ENCODE results near the gene TMEM236.
A peak's percentile ranks its signal among the peaks of the same experiment; 100 is the strongest.

TMEM236 gene

GRCh38 chr10:17833656-17834055, 81.7 kb downstream of the TMEM236 start:
- no peak for DNase-seq

DNA sequence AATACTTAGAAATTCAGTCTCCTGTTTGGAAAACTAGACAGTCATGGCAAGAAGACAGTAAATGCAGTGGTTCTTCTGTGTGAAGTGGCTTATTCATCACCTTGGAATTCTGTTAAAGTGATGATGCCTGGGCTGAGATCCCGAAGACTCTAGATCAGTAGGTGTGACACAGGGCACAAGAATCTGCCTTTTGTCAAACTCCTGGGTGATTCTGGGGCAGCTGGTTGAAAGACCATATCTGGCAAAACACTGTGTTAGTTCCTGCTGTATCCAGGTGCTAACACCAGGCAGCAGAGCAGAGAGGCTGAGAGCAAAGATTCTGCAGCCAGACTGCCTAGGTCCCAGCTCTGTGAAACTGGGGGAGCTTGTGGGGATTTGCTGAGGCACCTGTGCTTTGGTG, 83.7 kb downstream of the TMEM236 start:
- DNase-seq, result no peak

DNA sequence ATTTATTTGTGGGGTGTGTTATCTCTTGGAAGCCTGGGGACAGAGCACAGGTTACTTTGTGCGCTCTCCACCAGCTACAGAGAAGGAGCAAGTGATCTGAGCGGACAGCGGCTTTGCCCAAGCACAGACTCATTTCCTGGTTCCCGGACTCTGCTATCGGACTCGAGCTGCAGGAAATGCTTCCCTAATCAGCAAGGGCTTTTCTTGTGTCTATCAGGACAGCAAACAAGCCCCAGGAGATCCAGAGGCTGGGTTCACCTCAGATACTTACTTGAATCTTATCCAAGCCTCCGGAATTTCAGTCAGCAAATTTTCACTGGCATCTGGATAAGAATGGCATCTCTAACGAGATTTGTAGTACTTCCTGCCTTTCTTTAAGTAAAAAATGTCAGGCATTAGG, 84.9 kb downstream of the TMEM236 start:
- no peak for DNase-seq

DNA sequence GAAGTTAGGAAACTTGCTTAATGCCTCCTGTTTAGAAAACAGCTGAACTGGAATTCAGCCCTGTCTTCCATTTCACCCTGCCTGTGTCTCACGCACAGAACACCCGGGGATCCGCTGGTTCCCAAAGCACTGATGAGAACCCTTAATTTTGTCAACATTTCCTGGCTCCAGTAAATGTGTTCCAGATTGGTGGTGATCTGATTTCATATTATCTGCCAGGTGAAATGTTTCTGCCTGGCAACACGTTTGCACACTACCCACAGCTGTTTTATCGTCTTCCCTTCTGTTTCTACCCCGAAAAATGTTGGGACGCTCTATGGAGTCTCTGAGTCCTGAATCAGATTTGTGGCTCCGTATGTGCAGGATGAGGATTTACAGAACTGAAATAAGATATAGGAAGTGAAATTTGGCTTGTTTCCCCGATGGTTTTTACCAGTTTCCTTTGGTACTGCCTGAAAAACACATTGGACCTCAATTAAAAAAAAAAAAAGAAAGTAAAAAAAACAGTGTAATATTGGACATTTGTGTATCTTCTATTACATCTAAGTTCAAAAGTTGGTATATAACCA, 86.2 kb downstream of the TMEM236 start:
- peak; percentile 42 for DNase-seq

DNA sequence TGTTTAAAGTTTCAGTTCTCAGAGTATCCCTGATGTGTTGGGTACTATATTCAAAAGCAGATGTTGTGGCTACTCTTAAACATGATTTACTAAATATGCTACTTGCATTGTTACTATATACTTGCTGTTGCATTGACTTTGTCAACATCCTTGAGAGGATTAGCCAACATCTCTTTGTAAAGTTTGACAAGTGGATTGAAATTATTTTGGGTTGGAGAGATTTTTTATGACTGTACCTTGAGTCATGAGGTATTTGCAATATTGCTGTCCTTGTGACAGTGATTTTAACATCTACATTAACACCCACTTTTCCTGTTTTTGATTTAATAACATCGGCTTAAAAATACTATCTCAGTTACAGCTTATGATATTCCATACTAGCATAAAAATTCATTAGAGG, 89.0 kb downstream of the TMEM236 start:
- DNase-seq, result no peak

DNA sequence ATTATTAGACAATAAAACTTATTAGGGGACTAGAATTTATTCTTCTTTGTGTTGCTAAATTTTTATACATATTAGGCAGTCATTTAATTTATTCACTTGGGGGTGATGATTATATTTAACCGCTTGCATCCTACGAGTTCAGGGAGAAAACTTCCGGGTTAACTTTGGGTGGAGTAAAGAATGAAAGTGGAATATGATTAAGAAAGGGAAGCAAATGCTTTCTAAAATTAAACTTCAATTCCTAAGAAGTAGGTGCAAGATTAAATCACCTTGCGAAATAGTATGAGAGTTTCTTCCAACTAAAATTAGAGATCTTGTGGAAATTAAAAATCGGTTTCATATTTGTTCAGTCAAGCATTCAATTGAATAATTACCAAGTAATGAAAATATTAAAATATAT, 90.6 kb downstream of the TMEM236 start:
- DNase-seq, result no peak

DNA sequence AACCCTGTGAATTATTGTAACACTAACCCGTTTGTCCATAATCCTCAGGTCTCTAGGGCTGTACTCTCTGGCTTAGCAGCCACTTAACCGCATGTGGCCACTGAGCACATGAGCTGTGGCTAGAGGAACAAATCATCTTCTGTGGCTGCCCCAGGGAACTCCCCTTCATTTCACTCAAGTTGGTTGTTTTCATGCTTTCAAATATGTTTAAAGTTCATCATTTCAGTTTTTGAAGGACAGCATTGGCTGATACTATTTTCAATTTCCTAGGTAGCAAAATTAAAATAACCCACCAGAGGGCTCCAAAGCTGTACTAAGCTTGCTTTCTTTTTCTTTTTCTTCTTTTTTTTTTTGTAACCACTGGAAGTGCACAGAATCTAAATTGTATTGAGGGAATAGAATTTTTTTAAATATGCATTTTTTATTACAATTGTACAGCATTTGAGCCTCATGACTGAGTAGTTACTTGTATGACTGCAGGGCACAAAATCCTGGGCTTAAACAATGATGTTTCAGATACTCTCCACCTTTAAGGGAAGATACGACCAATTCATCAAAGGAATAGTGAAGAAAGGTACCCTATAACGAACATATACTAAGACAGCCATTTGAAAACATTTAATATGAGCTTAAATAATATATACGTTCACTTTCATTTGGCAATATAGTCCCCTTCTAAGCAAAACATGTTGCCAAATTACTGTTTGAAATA, 95.7 kb downstream of the TMEM236 start:
- no peak for DNase-seq

DNA sequence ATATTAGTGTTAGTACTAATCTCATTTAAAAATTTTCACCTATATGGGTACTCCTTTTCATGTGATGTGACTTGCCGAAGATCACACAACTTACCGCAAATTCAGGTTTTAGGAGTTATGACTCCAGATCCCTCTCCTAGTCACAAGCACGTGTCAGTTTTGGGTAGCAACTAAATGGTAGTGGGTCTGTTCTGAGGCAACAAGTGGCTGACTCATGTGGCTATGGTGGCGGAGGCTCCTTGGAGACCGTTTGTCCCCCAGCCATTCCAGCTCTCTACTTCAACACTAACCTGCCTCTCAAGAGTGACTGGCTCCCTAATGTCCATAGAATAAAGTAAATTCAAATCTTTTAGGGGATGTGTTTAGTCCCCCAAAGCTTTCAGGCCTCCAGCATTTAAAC, 96.6 kb downstream of the TMEM236 start:
- no peak for DNase-seq

Measured in DMS 273 treated with DMSO at 0.1 percent for 48 hours (cell line).